Activated naive CD4-positive, alpha-beta T cell treated with anti-CD3 and anti-CD28 coated beads, Interleukin-2, amount 50 U/mL, for 24 hours (primary cell): ENCODE measurements around the gene COMT.
"Not testable (repeated sequence)": the region's sequence is repeated elsewhere in the genome, so short reads cannot be mapped to it uniquely, and the experiment has no call there.

Experiments
- H3K27ac Mint-ChIP-seq: one replicate; pipeline ENCODE4 v1.8.0; 2021; ENCODE audit warnings: mild to moderate bottlenecking, mixed read lengths
- H3K27me3 Mint-ChIP-seq: one replicate; pipeline ENCODE4 v1.8.0; 2021; ENCODE audit warnings: mixed read lengths
- H3K36me3 Mint-ChIP-seq: one replicate; pipeline ENCODE4 v1.8.0; 2021; ENCODE audit warnings: mixed read lengths
- H3K4me1 Mint-ChIP-seq: one replicate; pipeline ENCODE4 v1.8.0; 2021; ENCODE audit warnings: mixed read lengths
- H3K4me3 Mint-ChIP-seq: one replicate; pipeline ENCODE4 v1.8.0; 2021; ENCODE audit warnings: mild to moderate bottlenecking, mixed read lengths
- H3K9me3 Mint-ChIP-seq: one replicate; pipeline ENCODE4 v1.8.0; 2021; ENCODE audit warnings: mixed read lengths

The COMT gene

GRCh38 chr22:19916941-19917340, 24.6 kb upstream of the COMT start:
- H3K36me3 Mint-ChIP-seq: peaks cover 25% of the 10 kb centered on the region
- no peaks in the 10 kb centered on the region for H3K27me3 Mint-ChIP-seq
- no peaks in the 10 kb centered on the region for H3K9me3 Mint-ChIP-seq
- H3K27ac Mint-ChIP-seq: no peak overlapping the region
- H3K4me1 Mint-ChIP-seq: no peaks in the 10 kb centered on the region
- H3K4me3 Mint-ChIP-seq: no peak overlapping the region

DNA sequence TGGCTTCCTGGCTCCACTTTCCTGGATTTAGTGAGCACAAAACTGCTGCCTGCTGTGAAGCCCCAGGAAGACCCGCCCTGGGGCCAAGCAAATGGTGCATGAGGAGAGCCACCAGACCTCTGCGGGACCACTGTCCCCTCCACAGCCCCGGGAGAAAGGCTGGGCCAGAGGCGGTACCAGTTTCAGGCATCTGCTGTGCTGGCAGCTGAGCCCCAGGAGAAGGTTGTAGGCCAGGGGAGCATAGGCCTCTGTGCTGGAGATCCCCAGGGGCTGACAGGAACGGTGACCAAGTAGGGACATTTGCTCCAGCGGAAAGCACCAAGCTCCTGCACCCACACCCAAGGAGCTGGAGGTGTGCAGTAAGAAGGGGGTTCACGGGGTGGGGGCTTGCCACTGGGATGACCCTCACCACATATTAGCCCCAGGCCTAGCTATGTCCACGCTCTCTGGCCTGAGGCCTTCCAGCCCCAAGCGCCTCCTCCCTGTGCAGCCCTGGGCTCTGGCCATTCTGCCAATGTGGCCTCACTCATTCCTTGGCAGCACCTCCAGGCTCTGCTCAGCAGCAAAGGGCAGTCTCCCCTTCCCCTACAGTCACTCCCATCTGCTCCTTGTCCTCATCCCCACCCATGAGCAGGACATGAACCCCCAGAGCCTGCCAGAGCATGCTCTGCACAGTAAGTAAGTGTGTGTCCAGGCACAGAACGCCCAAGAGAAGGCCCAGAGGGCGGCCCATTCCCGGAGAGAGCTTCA, 24.0 kb upstream of the COMT start:
- H3K4me1 Mint-ChIP-seq: no peaks in the 10 kb centered on the region
- H3K27me3 Mint-ChIP-seq: no peaks in the 10 kb centered on the region
- no peaks in the 10 kb centered on the region for H3K9me3 Mint-ChIP-seq
- H3K27ac Mint-ChIP-seq: no peak overlapping the region
- H3K4me3 Mint-ChIP-seq: no peak overlapping the region
- H3K36me3 Mint-ChIP-seq: peaks cover 25% of the 10 kb centered on the region

GRCh38 chr22:19918332-19919106, 23.1 kb upstream of the COMT start:
- H3K36me3 Mint-ChIP-seq: peaks cover 21% of the 10 kb centered on the region

DNA sequence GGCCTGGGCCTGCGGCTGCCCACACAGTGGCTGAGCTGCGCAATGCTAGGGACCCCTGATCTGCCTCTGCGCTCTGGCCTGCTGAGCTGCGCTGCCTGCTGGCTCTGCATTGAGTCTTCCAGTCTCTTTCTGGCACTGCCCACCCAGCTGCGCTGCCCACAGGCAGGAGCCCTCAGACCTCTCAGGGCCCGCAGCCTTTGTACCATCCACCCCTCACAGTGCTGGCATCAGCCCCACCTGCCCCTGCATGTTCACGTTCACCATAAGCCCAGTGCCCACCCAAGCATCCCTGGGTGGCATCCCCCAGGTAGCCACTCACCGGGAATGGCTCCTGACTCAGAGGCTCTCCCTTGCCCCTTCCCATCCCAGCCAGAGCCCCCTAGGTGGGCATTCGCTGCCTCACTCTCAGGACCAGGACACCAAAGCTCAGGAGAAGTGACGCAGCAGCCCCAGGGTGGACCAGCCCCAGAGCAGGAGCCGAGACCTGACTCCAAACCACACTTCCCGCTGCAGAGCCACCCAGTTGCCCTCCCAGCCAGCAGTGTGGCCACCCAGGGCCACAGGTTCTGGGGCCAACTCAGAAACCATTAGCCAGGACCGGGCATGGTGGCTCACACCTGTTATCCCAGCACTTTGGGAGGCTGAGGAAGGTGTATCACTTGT, 21.7 kb upstream of the COMT start:
- H3K27me3 Mint-ChIP-seq: no peaks in the 10 kb centered on the region
- peaks cover 11% of the 10 kb centered on the region for H3K36me3 Mint-ChIP-seq
- no peak overlapping the region for H3K4me3 Mint-ChIP-seq
- H3K9me3 Mint-ChIP-seq: no peaks in the 10 kb centered on the region
- H3K27ac Mint-ChIP-seq: no peak overlapping the region
- no peaks in the 10 kb centered on the region for H3K4me1 Mint-ChIP-seq

More at GRCh38 chr22:19918332-19919106, 23.1 kb upstream of the COMT start:
- Mint-ChIP-seq H3K27ac (no peak overlapping the region), H3K27me3 (no peaks in the 10 kb centered on the region), H3K4me3 (no peak overlapping the region), H3K9me3 (no peaks in the 10 kb centered on the region), H3K4me1 (no peaks in the 10 kb centered on the region)

DNA sequence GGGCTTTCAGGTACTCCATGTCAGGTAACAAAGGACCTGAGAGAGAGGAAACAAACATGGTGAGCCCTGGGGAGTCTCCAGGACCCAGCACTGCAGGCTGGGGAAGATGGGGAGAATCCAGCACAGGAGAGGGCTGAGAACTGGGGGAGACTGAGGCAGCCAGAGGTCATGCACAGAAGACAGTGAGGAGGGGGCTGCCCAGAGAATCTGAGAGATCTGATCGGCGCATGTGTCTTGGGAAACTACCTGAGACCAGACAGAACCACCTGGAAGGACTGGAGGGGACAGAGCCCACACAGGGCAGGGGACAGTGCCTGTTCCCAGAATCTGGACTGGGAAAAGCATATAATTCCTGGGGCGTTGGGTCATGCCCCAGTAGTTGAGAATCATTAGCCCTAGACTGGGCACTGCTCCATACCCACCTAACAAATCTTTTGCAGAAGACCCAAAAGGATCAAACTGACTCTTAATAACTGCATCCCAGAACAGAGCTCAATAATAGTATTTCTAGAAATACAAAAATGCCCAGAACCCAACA, 20.0 kb upstream of the COMT start:
- Mint-ChIP-seq H3K4me3 (no peak overlapping the region), H3K27ac (no peak overlapping the region), H3K9me3 (no peaks in the 10 kb centered on the region), H3K4me1 (no peaks in the 10 kb centered on the region), H3K36me3 (peaks cover 3% of the 10 kb centered on the region), H3K27me3 (no peaks in the 10 kb centered on the region)

GRCh38 chr22:19923914-19924513, 17.6 kb upstream of the COMT start:
- H3K4me3 Mint-ChIP-seq: no peak overlapping the region
- H3K4me1 Mint-ChIP-seq: no peaks in the 10 kb centered on the region
- no peaks in the 10 kb centered on the region for H3K27me3 Mint-ChIP-seq
- H3K9me3 Mint-ChIP-seq: no peaks in the 10 kb centered on the region
- peaks cover 5% of the 10 kb centered on the region for H3K36me3 Mint-ChIP-seq
- H3K27ac Mint-ChIP-seq: no peak overlapping the region

DNA sequence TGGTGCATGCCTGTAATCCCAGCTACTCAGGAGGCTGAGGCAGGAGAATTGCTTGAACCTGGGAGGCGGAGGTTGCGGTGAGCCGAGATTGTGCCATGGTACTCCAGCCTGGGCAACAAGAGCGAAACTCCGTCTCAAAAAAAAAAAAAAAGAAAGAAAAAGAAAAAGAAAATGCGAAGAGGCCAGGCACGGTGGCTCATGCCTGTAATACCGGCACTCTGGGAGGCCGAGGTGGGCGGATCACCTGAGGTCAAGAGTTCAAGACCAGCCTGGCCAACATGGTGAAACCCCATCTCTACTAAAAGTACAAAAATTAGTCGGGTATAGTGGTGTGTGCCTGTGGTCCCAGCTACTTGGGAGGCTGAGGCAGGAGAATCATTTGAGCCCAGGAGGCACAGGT, 15.5 kb upstream of the COMT start:
- not testable (repeated sequence) for H3K36me3 Mint-ChIP-seq, H3K4me1 Mint-ChIP-seq, H3K9me3 Mint-ChIP-seq, H3K27ac Mint-ChIP-seq, H3K27me3 Mint-ChIP-seq, H3K4me3 Mint-ChIP-seq

- Mint-ChIP-seq H3K9me3 (no peaks in the 10 kb centered on the region), H3K4me3 (no peak overlapping the region), H3K4me1 (no peaks in the 10 kb centered on the region), H3K27ac (no peak overlapping the region), H3K36me3 (peaks cover 5% of the 10 kb centered on the region), H3K27me3 (no peaks in the 10 kb centered on the region)
Measured at GRCh38 chr22:19927696-19928095, 13.9 kb upstream of the COMT start.

DNA sequence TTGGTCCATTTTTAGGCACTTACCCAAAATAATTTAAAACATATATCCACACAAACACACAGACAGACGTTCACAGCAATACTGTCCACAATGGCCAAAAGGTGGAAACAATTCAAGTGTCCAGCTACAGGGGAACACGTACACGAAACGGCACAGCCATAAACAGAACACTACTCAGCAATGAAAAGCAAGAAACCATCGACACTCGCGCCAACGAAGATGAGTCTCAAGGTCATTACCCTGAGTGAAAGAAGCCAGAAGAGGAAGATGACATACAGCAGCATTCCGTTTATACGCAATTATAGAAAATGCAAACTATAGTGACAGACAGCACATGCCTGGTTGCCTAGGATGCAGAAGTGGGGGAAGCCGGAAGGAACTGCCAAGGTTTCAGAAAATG, 13.4 kb upstream of the COMT start:
- H3K9me3 Mint-ChIP-seq: no peaks in the 10 kb centered on the region
- no peak overlapping the region for H3K4me3 Mint-ChIP-seq
- H3K36me3 Mint-ChIP-seq: peaks cover 5% of the 10 kb centered on the region
- H3K27ac Mint-ChIP-seq: no peak overlapping the region
- no peaks in the 10 kb centered on the region for H3K27me3 Mint-ChIP-seq
- no peaks in the 10 kb centered on the region for H3K4me1 Mint-ChIP-seq

DNA sequence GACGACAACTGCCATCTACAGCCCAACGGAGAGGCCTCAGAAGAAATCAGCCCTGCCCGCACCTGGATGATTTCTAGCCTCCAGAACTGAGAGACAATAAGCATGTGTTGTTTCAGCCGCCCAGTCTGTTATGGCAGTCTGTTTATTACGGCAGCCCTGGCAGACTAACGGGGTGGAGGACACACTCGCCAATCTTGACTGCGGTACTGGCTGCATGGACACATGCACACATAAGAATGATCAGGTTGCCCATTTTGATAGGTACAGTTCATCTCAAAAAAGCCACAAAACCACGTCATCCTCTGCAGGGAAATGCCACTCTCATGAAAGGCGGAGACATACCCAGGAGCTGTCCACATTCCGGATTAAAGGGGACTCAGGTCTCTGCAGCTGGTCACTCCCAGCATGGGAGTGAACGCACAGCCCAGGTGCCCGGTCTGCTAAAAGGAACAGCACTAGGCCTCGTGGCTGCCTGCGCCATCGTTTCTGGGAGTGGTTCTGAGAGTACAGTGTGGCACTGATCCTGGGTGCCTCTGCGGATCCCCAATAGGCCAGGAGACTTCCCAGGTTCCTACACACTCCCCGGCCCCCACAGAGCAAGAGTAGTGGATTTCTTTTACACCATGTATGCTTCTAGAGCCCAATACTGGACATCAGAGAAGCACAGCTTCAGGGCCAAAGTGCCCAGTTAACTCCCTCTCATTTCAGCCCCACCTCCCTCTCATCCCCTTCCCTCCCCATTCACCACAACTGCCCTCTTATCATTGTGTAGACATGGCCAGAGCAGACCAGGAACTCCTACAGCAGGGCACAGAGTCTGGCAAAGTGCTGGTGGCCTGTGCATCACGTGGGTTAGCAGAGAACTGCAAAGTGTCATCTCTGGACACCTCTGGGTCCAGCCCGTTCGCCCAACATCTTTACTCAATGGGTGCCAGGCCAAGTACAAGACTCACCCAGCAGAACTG, 11.7 kb upstream of the COMT start:
- H3K4me3 Mint-ChIP-seq: no peak overlapping the region
- H3K36me3 Mint-ChIP-seq: peaks cover 3% of the 10 kb centered on the region
- no peaks in the 10 kb centered on the region for H3K9me3 Mint-ChIP-seq
- H3K27ac Mint-ChIP-seq: no peak overlapping the region
- no peaks in the 10 kb centered on the region for H3K27me3 Mint-ChIP-seq
- no peaks in the 10 kb centered on the region for H3K4me1 Mint-ChIP-seq

DNA sequence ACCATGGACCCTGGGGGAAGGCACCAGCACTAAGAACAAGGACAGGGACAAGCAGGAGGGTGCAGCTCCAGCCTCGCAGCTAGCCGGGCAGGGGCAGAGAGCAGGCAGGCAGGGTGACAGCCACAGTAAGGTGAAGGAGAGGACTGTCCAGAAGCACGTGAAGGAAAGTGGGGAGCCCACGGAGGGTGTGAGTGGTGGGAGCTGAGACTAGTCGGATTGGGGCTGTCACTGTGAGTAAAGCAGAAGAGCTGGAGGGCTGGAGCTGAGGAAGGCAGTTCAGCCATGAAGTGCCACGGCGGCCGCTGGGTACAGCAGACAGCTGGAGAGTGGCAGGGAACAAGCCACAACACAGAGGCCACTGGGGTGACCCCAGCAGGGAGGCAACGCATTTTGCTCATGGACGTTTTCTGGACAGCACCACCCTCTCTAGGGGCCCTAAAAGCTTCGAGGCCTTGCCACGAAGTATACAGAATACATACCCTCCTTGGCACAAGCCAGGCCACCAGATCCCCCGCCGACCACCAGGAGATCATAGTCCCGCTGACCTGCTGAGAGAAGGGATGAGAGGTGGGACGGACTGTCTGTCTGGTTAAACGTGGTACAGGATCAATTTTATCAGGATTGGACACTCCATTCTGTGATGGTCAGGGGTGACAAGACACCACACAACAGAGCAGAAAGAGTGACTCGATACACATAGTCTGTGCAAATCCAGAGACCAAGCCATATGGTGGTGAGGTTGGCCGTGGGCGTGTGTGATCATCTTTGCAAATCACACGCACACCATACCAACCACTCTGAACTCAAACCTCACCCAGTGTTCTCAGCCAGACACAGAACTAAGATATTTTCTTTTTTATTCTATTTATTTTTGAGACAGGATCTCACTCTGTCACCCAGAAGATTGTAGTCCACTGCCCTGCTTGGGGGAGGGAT, 10.8 kb upstream of the COMT start:
- Mint-ChIP-seq H3K36me3 (peaks cover 9% of the 10 kb centered on the region), H3K27ac (no peak overlapping the region), H3K4me1 (no peaks in the 10 kb centered on the region), H3K27me3 (no peaks in the 10 kb centered on the region), H3K4me3 (no peak overlapping the region), H3K9me3 (no peaks in the 10 kb centered on the region)

DNA sequence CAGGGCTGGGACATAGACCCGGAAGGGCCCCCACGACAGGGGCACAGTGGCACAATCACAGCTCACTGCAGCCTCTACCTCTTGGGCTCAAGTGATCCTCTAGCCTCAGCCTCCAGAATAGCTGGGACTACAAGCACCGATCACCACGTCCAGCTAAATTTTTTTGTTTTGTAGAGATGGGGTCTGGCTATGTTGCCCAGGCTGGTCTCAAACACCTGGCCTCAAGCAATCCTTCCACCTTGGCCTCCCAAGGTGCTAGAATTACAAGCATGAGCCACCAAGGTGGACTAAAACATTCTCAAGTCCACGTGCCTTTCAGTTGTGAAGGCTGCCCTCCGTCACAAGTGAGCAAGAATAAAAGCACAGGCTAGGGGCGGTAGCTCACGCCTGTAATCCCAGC, 10.1 kb upstream of the COMT start:
- Mint-ChIP-seq H3K27ac (no peak overlapping the region), H3K36me3 (peaks cover 15% of the 10 kb centered on the region), H3K4me3 (no peak overlapping the region), H3K27me3 (no peaks in the 10 kb centered on the region), H3K9me3 (peaks cover 5% of the 10 kb centered on the region), H3K4me1 (no peaks in the 10 kb centered on the region)

- H3K27me3 Mint-ChIP-seq: no peaks in the 10 kb centered on the region
Measured at GRCh38 chr22:19932367-19933206, 9.0 kb upstream of the COMT start.

More at GRCh38 chr22:19932367-19933206, 9.0 kb upstream of the COMT start:
- Mint-ChIP-seq H3K9me3 (peaks cover 11% of the 10 kb centered on the region), H3K36me3 (peaks cover 21% of the 10 kb centered on the region), H3K4me1 (no peaks in the 10 kb centered on the region), H3K27ac (no peak overlapping the region), H3K4me3 (no peak overlapping the region)
